C4-2B (cell line): Measurements from ENCODE around the gene GALNT11.
"Not testable (repeated sequence)": the region's sequence is repeated elsewhere in the genome, so short reads cannot be mapped to it uniquely, and the experiment has no call there.

ENCODE experiments used
- CTCF ChIP-seq: fragments of 450-650 bp; conservative IDR thresholded peaks from 2 replicates; pipeline ENCODE4 v1.5.1; 2017; ENCODE audit warnings: mild to moderate bottlenecking
- ZFX ChIP-seq: fragments of 450-650 bp; IDR thresholded peaks from 2 replicates; pipeline ENCODE4 v1.6.1; 2017

DNA sequence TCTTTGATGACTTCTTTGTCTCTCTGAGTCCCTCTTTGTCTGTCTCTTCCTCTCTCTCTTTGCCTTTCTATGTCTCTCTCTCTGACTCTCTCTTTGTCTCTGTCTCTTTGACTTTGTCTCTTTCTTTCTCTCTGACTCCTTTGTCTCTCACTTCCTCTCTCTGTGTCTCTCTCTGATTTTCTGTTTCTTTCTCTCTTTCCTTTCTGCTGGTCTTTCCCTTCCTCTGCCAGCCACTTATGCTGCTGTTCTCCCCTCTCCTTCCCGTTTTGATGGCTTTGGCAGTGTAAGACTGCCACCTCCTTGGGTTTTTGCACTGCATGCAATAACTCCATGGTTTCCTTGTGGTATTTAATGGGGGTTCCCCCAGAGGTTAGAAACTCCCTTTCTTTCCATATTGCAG, 5.2 kb downstream of the GALNT11 start:
- not testable (repeated sequence) for TF ChIP-seq CTCF, ZFX
